Spleen (tissue), 7 donors: ENCODE data around the gene MANBA.

ENCODE experiments used
- POLR2AphosphoS5 ChIP-seq, 3 donors: sonication (generic); formaldehyde crosslinking; IDR thresholded peaks; one replicate each; pipeline ENCODE4 v1.5.1; 2017; ENCODE audit warnings: antibody characterized with exemption in 3 of 3
- TF ChIP-seq, protein P1 (sequence below), 11 experiments: fragments of 200-600 bp in 7 of 11; fragments of 450-650 bp in 4 of 11; sonication (generic) in 4 of 11; IDR thresholded peaks in 8 of 11; conservative IDR thresholded peaks in 3 of 11; 1 replicate in 7 of 11; 2 replicates in 4 of 11; pipeline versions ENCODE4 v1.4.0 to v1.8.0; 2016 to 2021; ENCODE audit warnings: antibody characterized with exemption in 11 of 11, inconsistent platforms in 4 of 11, mild to moderate bottlenecking in 1 of 11
- donor health status: DM: no; HTN: no; CAD: no; lungs with moderate emphysema.
- donor health status: DM: no; HTN: no; CAD: no.
- donor health status: DM: no; HTN: no; CAD: no.

- TF ChIP-seq, protein P1, sequence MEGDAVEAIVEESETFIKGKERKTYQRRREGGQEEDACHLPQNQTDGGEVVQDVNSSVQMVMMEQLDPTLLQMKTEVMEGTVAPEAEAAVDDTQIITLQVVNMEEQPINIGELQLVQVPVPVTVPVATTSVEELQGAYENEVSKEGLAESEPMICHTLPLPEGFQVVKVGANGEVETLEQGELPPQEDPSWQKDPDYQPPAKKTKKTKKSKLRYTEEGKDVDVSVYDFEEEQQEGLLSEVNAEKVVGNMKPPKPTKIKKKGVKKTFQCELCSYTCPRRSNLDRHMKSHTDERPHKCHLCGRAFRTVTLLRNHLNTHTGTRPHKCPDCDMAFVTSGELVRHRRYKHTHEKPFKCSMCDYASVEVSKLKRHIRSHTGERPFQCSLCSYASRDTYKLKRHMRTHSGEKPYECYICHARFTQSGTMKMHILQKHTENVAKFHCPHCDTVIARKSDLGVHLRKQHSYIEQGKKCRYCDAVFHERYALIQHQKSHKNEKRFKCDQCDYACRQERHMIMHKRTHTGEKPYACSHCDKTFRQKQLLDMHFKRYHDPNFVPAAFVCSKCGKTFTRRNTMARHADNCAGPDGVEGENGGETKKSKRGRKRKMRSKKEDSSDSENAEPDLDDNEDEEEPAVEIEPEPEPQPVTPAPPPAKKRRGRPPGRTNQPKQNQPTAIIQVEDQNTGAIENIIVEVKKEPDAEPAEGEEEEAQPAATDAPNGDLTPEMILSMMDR (IDR thresholded peaks at IDR 0.05 in 8 of 11, conservative IDR thresholded peaks at IDR 0.05 in 3 of 11) = no peak
- TF ChIP-seq POLR2AphosphoS5 (IDR thresholded peaks at IDR 0.05) = no peak
Observed at GRCh38 chr4:102775805-102776204, 15.0 kb upstream of the MANBA start.
